HepG2 (cell line): ENCODE data around the gene POGLUT2. TPM values are rescaled to one million over a fixed set of nuclear protein-coding genes. Genes with fewer than 3 reads are reported as not detected.

Source experiments
- ARID4A ChIP-seq: sonication (generic); formaldehyde crosslinking; IDR thresholded peaks from 2 replicates; pipeline ENCODE4 v1.5.0; 2020; ENCODE audit warnings: mild to moderate bottlenecking, missing genetic modification reagents, borderline replicate concordance
- ELF1 ChIP-seq: sonication (generic); formaldehyde crosslinking; IDR thresholded peaks from 2 replicates; pipeline ENCODE4 v1.4.0; 2020; ENCODE audit warnings: missing genetic modification reagents
- ERF ChIP-seq: IDR thresholded peaks from 2 replicates; pipeline ENCODE4 v1.6.1; 2018; ENCODE audit warnings: missing biosample characterization, missing genetic modification reagents
- FIP1L1 ChIP-seq: fragments of 200-400 bp; formaldehyde crosslinking; IDR thresholded peaks from 2 replicates; pipeline ENCODE4 v1.6.1; 2018; ENCODE audit warnings: low read depth, mild to moderate bottlenecking, low read length, moderate library complexity, borderline replicate concordance; ENCODE audit not compliant: insufficient read depth
- GATA4 ChIP-seq: sonication (generic); IDR thresholded peaks from 2 replicates; pipeline ENCODE4 v1.6.1; 2016; ENCODE audit warnings: antibody characterized with exemption, low read depth, borderline replicate concordance
- HDAC2 ChIP-seq: sonication (generic); formaldehyde crosslinking; IDR thresholded peaks from 2 replicates; pipeline ENCODE4 v1.4.0; 2020; ENCODE audit warnings: missing genetic modification reagents
- MIER2 ChIP-seq: IDR thresholded peaks from 2 replicates; pipeline ENCODE4 v1.6.1; 2016; ENCODE audit warnings: missing biosample characterization, missing genetic modification reagents
- NFE2 ChIP-seq: sonication (generic); formaldehyde crosslinking; IDR thresholded peaks from 2 replicates; pipeline ENCODE4 v1.4.0; 2020; ENCODE audit warnings: missing genetic modification reagents
- NFE2L1 ChIP-seq: sonication (generic); formaldehyde crosslinking; IDR thresholded peaks from 2 replicates; pipeline ENCODE4 v1.4.0; 2020; ENCODE audit warnings: missing genetic modification reagents, mild to moderate bottlenecking, borderline replicate concordance
- NPAS2 ChIP-seq: sonication (generic); formaldehyde crosslinking; IDR thresholded peaks from 2 replicates; pipeline ENCODE4 v1.8.0; 2022; ENCODE audit warnings: mild to moderate bottlenecking, missing genetic modification reagents, borderline replicate concordance
- SOX5 ChIP-seq: IDR thresholded peaks from 2 replicates; pipeline ENCODE4 v1.6.1; 2016; ENCODE audit warnings: borderline replicate concordance
- TARDBP ChIP-seq: sonication (generic); formaldehyde crosslinking; IDR thresholded peaks from 2 replicates; pipeline ENCODE4 v1.8.0; 2022; ENCODE audit warnings: mild to moderate bottlenecking, missing genetic modification reagents
- YEATS2 ChIP-seq: sonication (generic); formaldehyde crosslinking; IDR thresholded peaks from 2 replicates; pipeline ENCODE4 v1.4.0; 2020; ENCODE audit warnings: missing genetic modification reagents, borderline replicate concordance
- ZFY ChIP-seq: sonication (generic); formaldehyde crosslinking; IDR thresholded peaks from 2 replicates; pipeline ENCODE4 v1.4.0; 2020; ENCODE audit warnings: missing genetic modification reagents
- ZNF232 ChIP-seq: sonication (generic); formaldehyde crosslinking; IDR thresholded peaks from 2 replicates; pipeline ENCODE4 v1.4.0; 2020; ENCODE audit warnings: missing genetic modification reagents, borderline replicate concordance
- ZNF333 ChIP-seq: sonication (generic); formaldehyde crosslinking; IDR thresholded peaks from 2 replicates; pipeline ENCODE4 v1.4.0; 2020; ENCODE audit warnings: mild to moderate bottlenecking, missing genetic modification reagents, borderline replicate concordance
- ZNF747 ChIP-seq: sonication (generic); formaldehyde crosslinking; IDR thresholded peaks from 2 replicates; pipeline ENCODE4 v1.8.1; 2023; ENCODE audit warnings: missing genetic modification reagents, mild to moderate bottlenecking, borderline replicate concordance
- polyA plus RNA-seq, 8 experiments: library from polyadenylated mRNA; depleted of rRNA in 3 of 8; stranded (reverse) in 7 of 8; unstranded in 1 of 8; fragments of >200 nt; fragmentation: Illumina TruSeq in 4 of 8; extraction: Trizol in 4 of 8; gene quantifications; 2 replicates each; pipeline versions ENCODE4 v1.2.1 to v1.2.3, GENCODE V29; 2011 to 2016; ENCODE audit warnings: low read depth in 4 of 8, missing spikeins in 1 of 8, mixed read lengths in 1 of 8; ENCODE audit not compliant: insufficient read depth in 1 of 8
- total RNA-seq, 5 experiments: library from RNA; depleted of rRNA; stranded (reverse); fragments of >200 nt; fragmentation: Illumina TruSeq; extraction: Trizol; gene quantifications; 2 replicates each; pipeline ENCODE4 v1.2.3, GENCODE V29; 2016; ENCODE audit warnings: low read depth in 1 of 5
- TF ChIP-seq, protein P1 (sequence below): sonication (generic); formaldehyde crosslinking; IDR thresholded peaks from 2 replicates; pipeline ENCODE4 v1.4.0; 2020; ENCODE audit warnings: missing genetic modification reagents, borderline replicate concordance
- TF ChIP-seq, protein P2 (sequence below): sonication (generic); formaldehyde crosslinking; IDR thresholded peaks from 2 replicates; pipeline ENCODE4 v1.5.0; 2020; ENCODE audit warnings: mild to moderate bottlenecking, missing genetic modification reagents
- TF ChIP-seq, protein P3 (sequence below): sonication (generic); formaldehyde crosslinking; IDR thresholded peaks from 2 replicates; pipeline ENCODE4 v1.4.0; 2020; ENCODE audit warnings: missing genetic modification reagents

POGLUT2 gene
- total and polyA plus RNA-seq, 2 of the 13 experiments (the other 11 are each of a cell fraction or from before 2014, with no cell fraction given) = 18.0 to 26.1 TPM

GRCh38 chr13:102830646-102831045 is 31.9 kb upstream of the POGLUT2 start (continued):
- TF ChIP-seq TARDBP (peak; percentile 75; the same call in 1 of the 2 replicates), ERF (CRISPR knock-in tag) (peak; percentile 47; the same call in 1 of the 2 replicates), NFE2 (CRISPR knock-in tag) (no peak), ELF1 (CRISPR knock-in tag) (peak; percentile 72), ZNF232 (CRISPR knock-in tag) (no peak), NPAS2 (CRISPR knock-in tag) (no peak), ZNF747 (CRISPR knock-in tag) (no peak), GATA4 (no peak), HDAC2 (CRISPR knock-in tag) (peak; percentile 72), ZFY (CRISPR knock-in tag) (peak; percentile 73), FIP1L1 (no peak), SOX5 (CRISPR knock-in tag) (peak; percentile 16; the same call in 1 of the 2 replicates), ARID4A (CRISPR knock-in tag) (no peak), NFE2L1 (CRISPR knock-in tag) (no peak), MIER2 (CRISPR knock-in tag) (no peak), YEATS2 (CRISPR knock-in tag) (peak; percentile 58; the same call in 1 of the 2 replicates), ZNF333 (no peak)
- TF ChIP-seq, protein P1, sequence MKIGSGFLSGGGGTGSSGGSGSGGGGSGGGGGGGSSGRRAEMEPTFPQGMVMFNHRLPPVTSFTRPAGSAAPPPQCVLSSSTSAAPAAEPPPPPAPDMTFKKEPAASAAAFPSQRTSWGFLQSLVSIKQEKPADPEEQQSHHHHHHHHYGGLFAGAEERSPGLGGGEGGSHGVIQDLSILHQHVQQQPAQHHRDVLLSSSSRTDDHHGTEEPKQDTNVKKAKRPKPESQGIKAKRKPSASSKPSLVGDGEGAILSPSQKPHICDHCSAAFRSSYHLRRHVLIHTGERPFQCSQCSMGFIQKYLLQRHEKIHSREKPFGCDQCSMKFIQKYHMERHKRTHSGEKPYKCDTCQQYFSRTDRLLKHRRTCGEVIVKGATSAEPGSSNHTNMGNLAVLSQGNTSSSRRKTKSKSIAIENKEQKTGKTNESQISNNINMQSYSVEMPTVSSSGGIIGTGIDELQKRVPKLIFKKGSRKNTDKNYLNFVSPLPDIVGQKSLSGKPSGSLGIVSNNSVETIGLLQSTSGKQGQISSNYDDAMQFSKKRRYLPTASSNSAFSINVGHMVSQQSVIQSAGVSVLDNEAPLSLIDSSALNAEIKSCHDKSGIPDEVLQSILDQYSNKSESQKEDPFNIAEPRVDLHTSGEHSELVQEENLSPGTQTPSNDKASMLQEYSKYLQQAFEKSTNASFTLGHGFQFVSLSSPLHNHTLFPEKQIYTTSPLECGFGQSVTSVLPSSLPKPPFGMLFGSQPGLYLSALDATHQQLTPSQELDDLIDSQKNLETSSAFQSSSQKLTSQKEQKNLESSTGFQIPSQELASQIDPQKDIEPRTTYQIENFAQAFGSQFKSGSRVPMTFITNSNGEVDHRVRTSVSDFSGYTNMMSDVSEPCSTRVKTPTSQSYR (CRISPR knock-in tag) = peak; percentile 59; the same call in 1 of the 2 replicates
- TF ChIP-seq, protein P2, sequence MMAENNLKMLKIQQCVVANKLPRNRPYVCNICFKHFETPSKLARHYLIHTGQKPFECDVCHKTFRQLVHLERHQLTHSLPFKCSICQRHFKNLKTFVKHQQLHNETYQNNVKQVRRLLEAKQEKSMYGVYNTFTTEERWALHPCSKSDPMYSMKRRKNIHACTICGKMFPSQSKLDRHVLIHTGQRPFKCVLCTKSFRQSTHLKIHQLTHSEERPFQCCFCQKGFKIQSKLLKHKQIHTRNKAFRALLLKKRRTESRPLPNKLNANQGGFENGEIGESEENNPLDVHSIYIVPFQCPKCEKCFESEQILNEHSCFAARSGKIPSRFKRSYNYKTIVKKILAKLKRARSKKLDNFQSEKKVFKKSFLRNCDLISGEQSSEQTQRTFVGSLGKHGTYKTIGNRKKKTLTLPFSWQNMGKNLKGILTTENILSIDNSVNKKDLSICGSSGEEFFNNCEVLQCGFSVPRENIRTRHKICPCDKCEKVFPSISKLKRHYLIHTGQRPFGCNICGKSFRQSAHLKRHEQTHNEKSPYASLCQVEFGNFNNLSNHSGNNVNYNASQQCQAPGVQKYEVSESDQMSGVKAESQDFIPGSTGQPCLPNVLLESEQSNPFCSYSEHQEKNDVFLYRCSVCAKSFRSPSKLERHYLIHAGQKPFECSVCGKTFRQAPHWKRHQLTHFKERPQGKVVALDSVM = peak; percentile 34; the same call in 1 of the 2 replicates
- TF ChIP-seq, protein P3, sequence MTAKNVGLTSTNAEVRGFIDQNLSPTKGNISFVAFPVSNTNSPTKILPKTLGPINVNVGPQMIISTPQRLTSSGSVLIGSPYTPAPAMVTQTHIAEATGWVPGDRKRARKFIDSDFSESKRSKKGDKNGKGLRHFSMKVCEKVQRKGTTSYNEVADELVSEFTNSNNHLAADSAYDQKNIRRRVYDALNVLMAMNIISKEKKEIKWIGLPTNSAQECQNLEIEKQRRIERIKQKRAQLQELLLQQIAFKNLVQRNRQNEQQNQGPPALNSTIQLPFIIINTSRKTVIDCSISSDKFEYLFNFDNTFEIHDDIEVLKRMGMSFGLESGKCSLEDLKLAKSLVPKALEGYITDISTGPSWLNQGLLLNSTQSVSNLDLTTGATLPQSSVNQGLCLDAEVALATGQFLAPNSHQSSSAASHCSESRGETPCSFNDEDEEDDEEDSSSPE (CRISPR knock-in tag) = 0 out of 2 replicates have a peak, but pooled peaks have one; percentile 35
